SK-N-SH (cell line): Measurements from ENCODE around the gene IL16. TPM values are rescaled to one million over a fixed set of nuclear protein-coding genes. Genes with fewer than 3 reads are reported as not detected.
"Not testable (repeated sequence)": the region's sequence is repeated elsewhere in the genome, so short reads cannot be mapped to it uniquely, and the experiment has no call there.

ENCODE experiments used
- CTCF ChIA-PET: fragments of 300-600, 350-600 bp; formaldehyde crosslinking; extraction: SDS; loops from one replicate; lab custom pipeline; 2021; lab: Yijun Ruan, JAX
- POLR2A ChIA-PET: fragments of 350-600 bp; sonication (Branson Sonifier 250); formaldehyde crosslinking; extraction: SDS; loops from one replicate; lab custom pipeline; 2020; ENCODE audit warnings: antibody characterized with exemption, inconsistent platforms; lab: Yijun Ruan, JAX
- DNase-seq: peaks from one replicate; pipeline ENCODE4 v3.0.0; 2012
- H2AFZ ChIP-seq: fragments of 200-600 bp; sonication (generic); 2 replicates; pipeline ENCODE4 v1.8.1; 2016; ENCODE audit warnings: antibody characterized with exemption, mild to moderate bottlenecking, low read depth
- H3F3A ChIP-seq: fragments of 200-600 bp; sonication (generic); replicated peaks from 2 replicates; pipeline ENCODE3; 2016; ENCODE audit warnings: antibody characterized with exemption, mild to moderate bottlenecking; ENCODE audit not compliant: insufficient read depth
- H3K27ac ChIP-seq, 2 experiments: fragments of 200-500 bp in 1 of 2; fragments of 200-600 bp in 1 of 2; sonication (Bioruptor generic) in 1 of 2; sonication (generic), shearing (Covaris generic) in 1 of 2; 2 replicates each; pipeline versions ENCODE4 v1.5.1 to v1.6.1; 2014 to 2016; ENCODE audit warnings: low read depth in 2 of 2, inconsistent platforms in 1 of 2, low read length in 1 of 2, mild to moderate bottlenecking in 1 of 2, mixed read lengths in 1 of 2
- H3K27me3 ChIP-seq: fragments of 200-600 bp; sonication (generic), shearing (Covaris generic); 2 replicates; pipeline ENCODE4 v1.6.1; 2016; ENCODE audit warnings: mixed run types; ENCODE audit not compliant: insufficient read depth
- H3K36me3 ChIP-seq, 2 experiments: fragments of 200-500 bp in 1 of 2; fragments of 200-600 bp in 1 of 2; sonication (Bioruptor generic) in 1 of 2; sonication (generic) in 1 of 2; replicated peaks in 1 of 2; 2 replicates each; pipeline versions ENCODE3 to v1.5.1; 2014 to 2016; ENCODE audit warnings: low read length in 1 of 2, mild to moderate bottlenecking in 1 of 2; ENCODE audit not compliant: insufficient read depth in 2 of 2, control insufficient read depth in 1 of 2
- H3K4me1 ChIP-seq, 2 experiments: fragments of 200-500 bp in 1 of 2; fragments of 200-600 bp in 1 of 2; sonication (Bioruptor generic) in 1 of 2; sonication (generic), shearing (Covaris generic) in 1 of 2; 2 replicates each; pipeline versions ENCODE4 v1.5.1 to v1.6.1; 2014 to 2016; ENCODE audit warnings: low read depth in 1 of 2, low read length in 1 of 2, mixed run types in 1 of 2; ENCODE audit not compliant: insufficient read depth in 2 of 2, control insufficient read depth in 1 of 2
- H3K4me2 ChIP-seq: fragments of 200-600 bp; sonication (generic), shearing (Covaris generic); 2 replicates; pipeline ENCODE4 v1.6.1; 2017; ENCODE audit warnings: mixed run types
- H3K4me3 ChIP-seq, 2 experiments: fragments of 200-500 bp in 1 of 2; fragments of 200-600 bp in 1 of 2; sonication (Bioruptor generic) in 1 of 2; sonication (generic), shearing (Covaris generic) in 1 of 2; 2 replicates each; pipeline versions ENCODE4 v1.5.1 to v1.8.1; 2014 to 2016; ENCODE audit warnings: low read depth in 2 of 2, inconsistent platforms in 1 of 2, low read length in 1 of 2, mild to moderate bottlenecking in 1 of 2, mixed read lengths in 1 of 2, moderate library complexity in 1 of 2
- H3K79me2 ChIP-seq: fragments of 200-600 bp; sonication (generic); 2 replicates; pipeline ENCODE4 v1.8.1; 2017; ENCODE audit warnings: mild to moderate bottlenecking; ENCODE audit not compliant: insufficient read depth
- H3K9ac ChIP-seq: fragments of 200-600 bp; sonication (generic); 2 replicates; pipeline ENCODE4 v1.6.1; 2017; ENCODE audit warnings: mixed run types
- H3K9me2 ChIP-seq: fragments of 200-600 bp; sonication (generic); 2 replicates; pipeline ENCODE4 v1.6.1; 2017; ENCODE audit warnings: mixed run types
- H3K9me3 ChIP-seq: fragments of 200-600 bp; sonication (generic); 2 replicates; pipeline ENCODE4 v1.6.1; 2017; ENCODE audit warnings: mixed run types, mild to moderate bottlenecking, moderate library complexity
- H4K20me1 ChIP-seq: fragments of 200-600 bp; sonication (generic); 2 replicates; pipeline ENCODE4 v1.6.1; 2017; ENCODE audit warnings: mild to moderate bottlenecking, mixed run types; ENCODE audit not compliant: insufficient read depth
- EP300 ChIP-seq, 2 experiments: IDR thresholded peaks; 2 replicates each; pipeline versions ENCODE4 v1.4.0 to v1.6.1; 2012; ENCODE audit warnings: borderline replicate concordance in 1 of 2, low read depth in 1 of 2, low read length in 1 of 2
- EZH2phosphoT487 ChIP-seq: fragments of 200-600 bp; sonication (generic); IDR thresholded peaks from 2 replicates; pipeline ENCODE4 v1.6.1; 2017; ENCODE audit warnings: low read depth, mixed run types, mild to moderate bottlenecking, antibody characterized with exemption, moderate library complexity, borderline replicate concordance
- JUND ChIP-seq: IDR thresholded peaks from 2 replicates; pipeline ENCODE4 v1.4.0; 2012
- MEF2A ChIP-seq: IDR thresholded peaks from 2 replicates; pipeline ENCODE4 v1.4.0; 2012; ENCODE audit warnings: low read depth, borderline replicate concordance
- POLR2AphosphoS5 ChIP-seq: IDR thresholded peaks from 2 replicates; pipeline ENCODE4 v1.6.1; 2012; ENCODE audit warnings: low read depth, low read length
- RCOR1 ChIP-seq: fragments of 150-350 bp; IDR thresholded peaks from 2 replicates; pipeline ENCODE4 v1.6.1; 2017; ENCODE audit warnings: antibody characterized with exemption, low read length
- REST ChIP-seq: IDR thresholded peaks from 2 replicates; pipeline ENCODE4 v1.6.1; 2012; ENCODE audit warnings: mild to moderate bottlenecking, low read depth, low read length, moderate library complexity
- SIN3A ChIP-seq: IDR thresholded peaks from 2 replicates; pipeline ENCODE4 v1.6.1; 2012; ENCODE audit warnings: low read depth, mild to moderate bottlenecking, low read length, moderate library complexity, borderline replicate concordance
- SMC3 ChIP-seq: IDR thresholded peaks from 2 replicates; pipeline ENCODE4 v1.6.1; 2012; ENCODE audit warnings: low read depth, low read length, improper control_type of control experiment
- WGBS: methylation state at CpG from one replicate; pipeline ENCODE4 v1.1.6; 2017; ENCODE audit warnings: low lambda C conversion rate; 5-methylcytosine and 5-hydroxymethylcytosine counted together
- polyA plus RNA-seq, 3 experiments: library from polyadenylated mRNA; depleted of rRNA; stranded (reverse); fragments of >200 nt; gene quantifications; 2 replicates each; pipeline ENCODE4 v1.2.3, GENCODE V29; 2012

Gene IL16
- polyA plus RNA-seq, 1 of the 3 experiments (the other 2 are of a cell fraction): not detected

GRCh38 chr15:81329446-81329845 is 132.8 kb downstream of the IL16 start:
- Histone ChIP-seq H3K4me2 (no peak overlapping the region), H3K79me2 (no peaks in the 10 kb centered on the region), H3K27me3 (no peaks in the 10 kb centered on the region), H3K36me3 (no peaks in the 10 kb centered on the region), H3K4me1 (peaks cover 4 to 5% of the 10 kb centered on the region in 2 experiments; a peak in 2 of 4 replicates), H3K9ac (no peak overlapping the region), H3K9me3 (no peaks in the 10 kb centered on the region), H3K4me3 (no peak overlapping the region), H4K20me1 (no peaks in the 10 kb centered on the region), H3F3A (peaks cover 14% of the 10 kb centered on the region), H2AFZ (no peak overlapping the region), H3K27ac (no peak overlapping the region), H3K9me2 (no peaks in the 10 kb centered on the region)
- DNase-seq: no peak
- TF ChIP-seq EP300 (IDR thresholded peaks at IDR 0.05; ENCODE audit: borderline replicate concordance in 1 of 2, low read depth in 1 of 2, low read length in 1 of 2): no peak
- POLR2A ChIA-PET: no interaction called here
- CTCF ChIA-PET: interaction anchor here (1.0 kb wide), 3 partner anchors 54 to 63 kb away, joined by 3 to 4 read pairs (median 4); no protein-coding TSS in a partner anchor
- WGBS: 78% methylated on average over 2 of the region's 2 CpGs

GRCh38 chr15:81330366-81331090 is 133.8 kb downstream of the IL16 start:
- POLR2A ChIA-PET: no interaction called here
- H3K9ac ChIP-seq: no peak overlapping the region
- no peak overlapping the region for H2AFZ ChIP-seq
- H3F3A ChIP-seq: peaks cover 14% of the 10 kb centered on the region
- TF ChIP-seq RCOR1 (no peak), SIN3A (no peak), SMC3 (no peak), REST (no peak), EZH2phosphoT487 (no peak), MEF2A (no peak), JUND (no peak), POLR2AphosphoS5 (no peak)
- no peaks in the 10 kb centered on the region for H4K20me1 ChIP-seq
- no peaks in the 10 kb centered on the region for H3K9me3 ChIP-seq
- no peaks in the 10 kb centered on the region for H3K27me3 ChIP-seq
- no peak overlapping the region for H3K4me2 ChIP-seq
- no peak for DNase-seq
- H3K4me1 ChIP-seq: peaks cover 0 to 4% of the 10 kb centered on the region in 2 experiments; a peak in 1 of 4 replicates
- no peaks in the 10 kb centered on the region for H3K36me3 ChIP-seq
- no peaks in the 10 kb centered on the region for H3K79me2 ChIP-seq
- H3K9me2 ChIP-seq: no peaks in the 10 kb centered on the region
- CTCF ChIA-PET: interaction anchor here (1.0 kb wide), 2 partner anchors 55 to 56 kb away, joined by 3 to 4 read pairs; no protein-coding TSS in a partner anchor
- no peak overlapping the region for H3K4me3 ChIP-seq
- WGBS: 73% methylated on average over 5 of the region's 5 CpGs
- no peak overlapping the region for H3K27ac ChIP-seq

GRCh38 chr15:81331141-81331540 is 134.5 kb downstream of the IL16 start:
- 86% methylated on average over 9 of the region's 9 CpGs for WGBS
- DNase-seq: not testable (repeated sequence)
- CTCF ChIA-PET: interaction anchor here (0.7 kb wide), 1 partner anchor 64 kb away, joined by 3 read pairs; no protein-coding TSS in a partner anchor

More at GRCh38 chr15:81331141-81331540, 134.5 kb downstream of the IL16 start:
- H3K9me3 ChIP-seq, H3K4me1 ChIP-seq, H3K4me2 ChIP-seq, H3K79me2 ChIP-seq, H3K9me2 ChIP-seq, H3K36me3 ChIP-seq, H3K27me3 ChIP-seq, H4K20me1 ChIP-seq, H3K9ac ChIP-seq, H3K4me3 ChIP-seq, H2AFZ ChIP-seq, POLR2A ChIA-PET, H3K27ac ChIP-seq: not testable (repeated sequence)
- peaks cover 14% of the 10 kb centered on the region for H3F3A ChIP-seq
